Measurements from ENCODE around the gene KLF2.
A peak's percentile ranks its signal among the peaks of the same experiment; 100 is the strongest.

Gene KLF2

GRCh38 chr19:16367261-16367683 is 42.6 kb downstream of the KLF2 start:
- FAIRE-seq, result peak; percentile 90
- TF ChIP-seq TAF1 (IDR thresholded peaks at IDR 0.05; ENCODE audit: low read depth, low read length) (no peak), POLR2AphosphoS5 (IDR thresholded peaks at IDR 0.05; ENCODE audit: low read depth, low read length) (no peak), SPI1 (IDR thresholded peaks at IDR 0.05; ENCODE audit: low read depth, low read length) (no peak), POU2F2 (IDR thresholded peaks at IDR 0.05; ENCODE audit: low read depth, low read length) (no peak), POLR2A (IDR thresholded peaks at IDR 0.05; ENCODE audit: low read depth, low read length) (no peak), PAX5 (IDR thresholded peaks at IDR 0.05; ENCODE audit: insufficient read depth, low read length, severe bottlenecking) (peak; percentile 12)
- DNase-seq (ENCODE audit: insufficient read length, low spot score), result no peak

- no peak for TF ChIP-seq POLR2A (IDR thresholded peaks at IDR 0.05; ENCODE audit: low read depth, low read length)
- 0 out of 2 replicates have a peak, but pooled peaks have one; percentile 15 for TF ChIP-seq TAF1 (IDR thresholded peaks at IDR 0.05; ENCODE audit: low read depth, low read length)
- DNase-seq (ENCODE audit: insufficient read length, low spot score), result no peak
- FAIRE-seq, result peak; percentile 96
Measured at GRCh38 chr19:16368385-16369305, 44.0 kb downstream of the KLF2 start.

GRCh38 chr19:16369306-16369663 is 44.7 kb downstream of the KLF2 start:
- TF ChIP-seq TAF1 (IDR thresholded peaks at IDR 0.05; ENCODE audit: low read depth, low read length) (no peak), SPI1 (IDR thresholded peaks at IDR 0.05; ENCODE audit: low read depth, low read length) (no peak), PAX5 (IDR thresholded peaks at IDR 0.05; ENCODE audit: insufficient read depth, low read length, severe bottlenecking) (no peak), POLR2A (IDR thresholded peaks at IDR 0.05; ENCODE audit: low read depth, low read length) (no peak), POU2F2 (IDR thresholded peaks at IDR 0.05; ENCODE audit: low read depth, low read length) (no peak)
- no peak for DNase-seq (ENCODE audit: insufficient read length, low spot score)
- FAIRE-seq, result no peak

DNA sequence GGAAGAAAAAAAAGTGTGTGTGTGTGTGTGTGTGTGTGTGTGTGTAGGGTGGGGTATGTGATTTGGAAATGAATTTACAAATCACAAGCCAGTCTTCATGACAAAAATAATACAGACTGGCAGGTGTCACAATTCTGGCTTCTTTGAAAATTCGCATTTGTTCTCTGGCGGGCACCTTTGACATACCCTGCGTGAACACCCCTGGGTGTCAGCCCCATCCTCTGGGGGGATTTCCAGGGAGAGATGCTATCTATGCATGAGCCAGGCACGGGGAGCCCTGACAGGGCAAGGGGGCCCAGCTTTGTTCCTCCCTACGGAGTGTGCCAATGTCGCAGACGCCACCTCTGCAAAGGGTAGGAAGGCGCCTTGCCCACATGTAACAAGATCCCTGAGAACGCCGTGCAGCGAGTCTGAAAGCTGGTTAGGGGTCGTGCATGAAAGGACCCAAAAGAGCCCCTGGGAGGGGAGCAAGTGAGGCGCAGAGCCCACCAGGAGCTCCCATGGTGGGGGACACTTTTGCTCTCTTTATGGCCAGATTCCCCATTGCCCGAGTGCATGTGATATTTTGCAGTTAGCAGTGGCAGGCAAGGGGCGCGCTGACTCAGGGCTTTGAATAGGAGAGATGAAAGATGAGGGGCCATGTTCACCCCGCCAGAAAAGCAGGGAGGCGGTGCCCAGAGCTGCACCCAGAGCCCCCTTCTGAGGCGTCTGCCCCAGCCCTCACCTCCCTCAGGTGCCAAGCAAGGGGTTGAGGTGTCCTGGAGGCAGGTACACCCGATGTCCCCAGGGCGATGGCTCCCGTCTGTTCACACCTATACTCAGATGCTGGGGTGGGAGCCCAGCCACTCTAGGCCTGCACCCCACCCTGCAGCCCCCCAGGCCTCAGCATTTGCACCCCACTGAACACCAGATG is 45.3 kb downstream of the KLF2 start:
- no peak for TF ChIP-seq POLR2AphosphoS5 (IDR thresholded peaks at IDR 0.05; ENCODE audit: low read depth, low read length)
- TF ChIP-seq POLR2A (IDR thresholded peaks at IDR 0.05; ENCODE audit: low read depth, low read length), result no peak
- no peak for TF ChIP-seq POU2F2 (IDR thresholded peaks at IDR 0.05; ENCODE audit: low read depth, low read length)
- no peak for TF ChIP-seq TAF1 (IDR thresholded peaks at IDR 0.05; ENCODE audit: low read depth, low read length)
- no peak for TF ChIP-seq PAX5 (IDR thresholded peaks at IDR 0.05; ENCODE audit: insufficient read depth, low read length, severe bottlenecking)
- no peak for TF ChIP-seq SPI1 (IDR thresholded peaks at IDR 0.05; ENCODE audit: low read depth, low read length)
- FAIRE-seq (no peak), DNase-seq (ENCODE audit: insufficient read length, low spot score) (no peak)

- TF ChIP-seq TAF1 (IDR thresholded peaks at IDR 0.05; ENCODE audit: low read depth, low read length) (no peak), POU2F2 (IDR thresholded peaks at IDR 0.05; ENCODE audit: low read depth, low read length) (no peak), PAX5 (IDR thresholded peaks at IDR 0.05; ENCODE audit: insufficient read depth, low read length, severe bottlenecking) (no peak), POLR2AphosphoS5 (IDR thresholded peaks at IDR 0.05; ENCODE audit: low read depth, low read length) (no peak), SPI1 (IDR thresholded peaks at IDR 0.05; ENCODE audit: low read depth, low read length) (no peak), POLR2A (IDR thresholded peaks at IDR 0.05; ENCODE audit: low read depth, low read length) (no peak)
- FAIRE-seq, result peak; percentile 54
- DNase-seq (ENCODE audit: insufficient read length, low spot score), result no peak
Measured at GRCh38 chr19:16370641-16371391, 46.2 kb downstream of the KLF2 start.

DNA sequence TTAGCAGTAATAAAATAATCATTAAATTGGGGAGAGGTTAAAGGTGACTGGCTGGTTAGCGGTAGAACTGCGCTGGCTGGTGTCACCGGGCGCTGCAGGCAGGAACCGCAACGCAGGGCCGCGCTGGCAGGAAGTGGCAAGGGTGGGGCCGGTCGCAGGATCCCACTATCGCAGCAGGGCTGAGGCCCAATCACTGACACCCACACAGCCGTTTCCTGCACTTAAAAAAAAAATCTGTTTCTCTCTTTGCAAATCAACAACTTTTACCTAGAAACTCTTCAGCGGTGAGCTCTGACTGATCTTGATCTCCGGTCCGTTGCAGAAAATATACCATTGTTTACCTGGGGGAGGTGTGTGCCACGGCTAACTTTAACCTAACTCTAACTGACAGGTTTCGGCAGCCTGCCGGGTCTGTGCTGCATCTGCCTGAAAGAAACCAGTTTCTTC is 46.9 kb downstream of the KLF2 start:
- FAIRE-seq (peak; percentile 91), DNase-seq (ENCODE audit: insufficient read length, low spot score) (peak; percentile 67)

DNA sequence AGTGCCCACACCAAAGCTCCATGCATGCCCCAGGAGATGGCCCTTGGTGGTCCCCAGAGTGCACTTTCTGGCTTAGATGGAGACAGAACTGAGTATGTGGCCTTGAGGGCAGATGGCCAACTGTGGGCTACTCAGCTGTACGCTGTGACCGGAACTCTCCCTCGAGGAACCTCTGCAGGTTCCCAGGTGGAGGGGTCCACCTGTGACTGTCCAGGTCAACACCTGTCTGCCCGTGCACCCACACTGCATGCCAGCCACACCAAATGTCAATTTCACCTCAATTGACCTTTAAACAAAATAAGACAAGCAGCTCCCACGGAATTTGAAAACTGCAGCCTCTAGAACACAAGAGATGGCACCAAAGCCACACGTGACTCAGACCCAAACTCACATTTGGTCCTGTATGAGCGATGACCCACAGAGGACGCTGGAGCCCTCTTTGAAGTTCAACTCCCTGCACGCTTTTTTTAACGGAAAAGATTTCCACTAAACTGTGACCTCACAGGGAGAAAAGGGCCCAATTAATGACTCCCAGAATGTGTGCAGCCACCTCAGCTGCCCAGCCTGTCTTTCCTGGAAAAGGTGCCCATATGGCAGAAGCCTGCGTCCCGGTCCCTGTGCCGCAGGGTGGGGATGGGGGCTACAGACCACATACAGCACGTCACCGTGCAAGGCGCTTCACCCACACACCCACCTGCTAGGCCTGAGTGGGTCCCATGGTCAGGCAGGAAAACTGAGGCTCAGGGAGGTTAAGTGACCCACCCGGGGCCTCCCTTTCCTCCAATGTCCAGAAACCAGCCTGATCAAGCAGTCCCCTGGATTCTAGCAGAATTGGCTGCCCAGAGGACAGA is 47.7 kb downstream of the KLF2 start:
- DNase-seq (ENCODE audit: insufficient read length, low spot score) (no peak), FAIRE-seq (no peak)
- TF ChIP-seq POLR2A (IDR thresholded peaks at IDR 0.05; ENCODE audit: low read depth, low read length) (no peak), TAF1 (IDR thresholded peaks at IDR 0.05; ENCODE audit: low read depth, low read length) (no peak), PAX5 (IDR thresholded peaks at IDR 0.05; ENCODE audit: insufficient read depth, low read length, severe bottlenecking) (no peak), SPI1 (IDR thresholded peaks at IDR 0.05; ENCODE audit: low read depth, low read length) (no peak), POU2F2 (IDR thresholded peaks at IDR 0.05; ENCODE audit: low read depth, low read length) (no peak), POLR2AphosphoS5 (IDR thresholded peaks at IDR 0.05; ENCODE audit: low read depth, low read length) (no peak)

More for the DNA sequence above, 46.9 kb downstream of the KLF2 start:
- TF ChIP-seq SPI1 (IDR thresholded peaks at IDR 0.05; ENCODE audit: low read depth, low read length), result peak; percentile 46
- TF ChIP-seq TAF1 (IDR thresholded peaks at IDR 0.05; ENCODE audit: low read depth, low read length), result no peak
- no peak for TF ChIP-seq PAX5 (IDR thresholded peaks at IDR 0.05; ENCODE audit: insufficient read depth, low read length, severe bottlenecking)
- no peak for TF ChIP-seq POLR2AphosphoS5 (IDR thresholded peaks at IDR 0.05; ENCODE audit: low read depth, low read length)
- no peak for TF ChIP-seq POLR2A (IDR thresholded peaks at IDR 0.05; ENCODE audit: low read depth, low read length)
- peak; percentile 67; the same call in 1 of the 2 replicates for TF ChIP-seq POU2F2 (IDR thresholded peaks at IDR 0.05; ENCODE audit: low read depth, low read length)

- no peak for TF ChIP-seq POU2F2 (IDR thresholded peaks at IDR 0.05; ENCODE audit: low read depth, low read length)
- no peak for TF ChIP-seq TAF1 (IDR thresholded peaks at IDR 0.05; ENCODE audit: low read depth, low read length)
- no peak for TF ChIP-seq SPI1 (IDR thresholded peaks at IDR 0.05; ENCODE audit: low read depth, low read length)
- no peak for TF ChIP-seq POLR2A (IDR thresholded peaks at IDR 0.05; ENCODE audit: low read depth, low read length)
- no peak for FAIRE-seq
Measured at GRCh38 chr19:16373079-16373478, 48.5 kb downstream of the KLF2 start.

More at GRCh38 chr19:16373079-16373478, 48.5 kb downstream of the KLF2 start:
- no peak for DNase-seq (ENCODE audit: insufficient read length, low spot score)
